Ovary (tissue), 9 donors: Measurements from ENCODE around the gene VIPAS39. TPM values are rescaled to one million over a fixed set of nuclear protein-coding genes. Genes with fewer than 3 reads are reported as not detected.

Experiments used
- DNase-seq, 5 donors: peaks; one replicate each; pipeline ENCODE4 v3.0.0-alpha.2; 2019 to 2020
- H3K27ac ChIP-seq, 2 donors: fragments of 200-600 bp; one replicate each; pipeline versions ENCODE4 v1.5.1 to v1.8.0; 2019 to 2022
- H3K27me3 ChIP-seq: fragments of 200-600 bp; one replicate; pipeline ENCODE4 v1.8.0; 2022
- H3K36me3 ChIP-seq: fragments of 200-600 bp; sonication (generic); one replicate; pipeline ENCODE4 v1.5.1; 2019
- H3K4me1 ChIP-seq: one replicate; pipeline ENCODE4 v1.8.1; 2013; ENCODE audit warnings: mild to moderate bottlenecking, moderate library complexity; ENCODE audit not compliant: insufficient read depth
- H3K4me3 ChIP-seq: fragments of 200-600 bp; sonication (generic); one replicate; pipeline ENCODE4 v1.5.1; 2017
- H3K9me3 ChIP-seq, 2 donors: fragments of 200-600 bp in 1 of 2; sonication (generic) in 1 of 2; one replicate each; pipeline versions ENCODE4 v1.5.1 to v1.8.1; 2013 to 2019; ENCODE audit warnings: mild to moderate bottlenecking in 1 of 2, moderate library complexity in 1 of 2
- EP300 ChIP-seq: sonication (generic); formaldehyde crosslinking; IDR thresholded peaks from one replicate; pipeline ENCODE4 v1.6.1; 2017; ENCODE audit warnings: antibody characterized with exemption
- POLR2A ChIP-seq: fragments of 450-650 bp; IDR thresholded peaks from one replicate; pipeline ENCODE4 v1.6.1; 2017; ENCODE audit warnings: antibody characterized with exemption, mild to moderate bottlenecking, moderate library complexity
- WGBS, 3 donors: extraction: QIAGEN DNeasy Blood & Tissue Kit in 1 of 3; methylation state at CpG; one replicate each; pipeline versions ENCODE4 v1.1.5 to v1.1.7; 2013 to 2017; 5-methylcytosine and 5-hydroxymethylcytosine counted together
- intact Hi-C, 4 donors: fragments of 100-400 bp; cut with DNase I; formaldehyde crosslinking; loops; one replicate each; pipeline versions ENCODE4 v1.11.0 to v1.15.1; 2022 to 2023
- polyA plus RNA-seq, 2 donors: library from polyadenylated mRNA; stranded (reverse); fragments of 200-250 nt in 1 of 2; fragments of 350-450 nt in 1 of 2; fragmentation: Illumina TruSeq in 1 of 2; extraction: RNeasy Lipid Tissue Mini Kit (QIAGEN cat#74804) in 1 of 2; gene quantifications; one replicate each; pipeline ENCODE4 v1.2.3, GENCODE V29; 2013 to 2014
- total RNA-seq, 7 donors: library from RNA; depleted of rRNA in 2 of 7; stranded (reverse); fragments of >200 nt in 2 of 7; fragmentation: NEBNext Ultra II Directional in 3 of 7; extraction: Animal tissue kit (Norgen Biotek cat#: 25700) in 3 of 7; gene quantifications; one replicate each; pipeline versions ENCODE4 v1.1.0 to v1.2.4, GENCODE V29; 2016 to 2023
- TF ChIP-seq, protein P1 (sequence below), 3 donors: fragments of 450-650 bp in 2 of 3; fragments of 200-600 bp in 1 of 3; IDR thresholded peaks; one replicate each; pipeline versions ENCODE4 v1.5.1 to v1.8.0; 2016 to 2022; ENCODE audit warnings: antibody characterized with exemption in 3 of 3, mild to moderate bottlenecking in 1 of 3
- donor health status: DM: no; HTN: no; CAD: no; lungs with moderate emphysema.
- donor health status: DM: no; HTN: no; CAD: no.
- donor health status: Bipolar disorder and iron deficiency.
- donor health status: DM: yes; HTN: yes; CAD: no.
- donor health status: DM: no; HTN: no; CAD: no.
- donor health status: DM: yes; HTN: yes; CAD: no.

VIPAS39 gene
- total and polyA plus RNA-seq, 9 donors = 10.7 to 47.0 (median 16.3) TPM

DNA sequence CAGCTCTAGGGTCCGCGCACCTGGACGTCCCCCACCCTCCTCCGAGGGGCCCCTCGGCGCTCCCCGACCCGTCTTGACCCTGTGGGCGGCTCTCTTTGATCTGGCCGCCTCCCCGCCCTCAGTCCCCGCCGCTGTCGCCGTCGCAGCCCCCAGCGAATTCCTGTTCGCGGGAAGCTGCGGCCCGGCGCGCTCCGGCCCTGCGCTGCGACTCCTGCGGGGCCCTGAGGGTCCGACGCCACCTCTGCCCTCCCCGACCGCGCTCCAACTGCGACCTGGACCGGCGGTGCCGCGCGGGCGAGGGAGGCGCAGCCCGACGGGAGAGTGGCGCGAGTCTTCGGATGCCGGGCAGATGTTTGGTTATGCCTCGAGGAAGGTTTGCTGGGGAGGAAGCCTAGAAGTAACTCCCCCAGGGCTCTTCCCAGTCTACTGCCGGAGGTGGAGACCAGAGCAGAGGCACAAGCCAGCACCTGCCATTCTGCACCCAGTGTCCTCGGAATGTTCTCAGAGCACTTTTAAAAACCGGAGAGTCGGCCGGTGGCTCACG lies 41.7 kb upstream of the VIPAS39 start:
- no peaks in the 10 kb centered on the region for H3K27me3 ChIP-seq
- peak overlapping the region; percentile 34 for H3K4me3 ChIP-seq
- no peak for DNase-seq
- no peaks in the 10 kb centered on the region for H3K9me3 ChIP-seq
- H3K36me3 ChIP-seq = no peaks in the 10 kb centered on the region
- no peak overlapping the region for H3K27ac ChIP-seq
- TF ChIP-seq POLR2A = no peak
- TF ChIP-seq, protein P1, sequence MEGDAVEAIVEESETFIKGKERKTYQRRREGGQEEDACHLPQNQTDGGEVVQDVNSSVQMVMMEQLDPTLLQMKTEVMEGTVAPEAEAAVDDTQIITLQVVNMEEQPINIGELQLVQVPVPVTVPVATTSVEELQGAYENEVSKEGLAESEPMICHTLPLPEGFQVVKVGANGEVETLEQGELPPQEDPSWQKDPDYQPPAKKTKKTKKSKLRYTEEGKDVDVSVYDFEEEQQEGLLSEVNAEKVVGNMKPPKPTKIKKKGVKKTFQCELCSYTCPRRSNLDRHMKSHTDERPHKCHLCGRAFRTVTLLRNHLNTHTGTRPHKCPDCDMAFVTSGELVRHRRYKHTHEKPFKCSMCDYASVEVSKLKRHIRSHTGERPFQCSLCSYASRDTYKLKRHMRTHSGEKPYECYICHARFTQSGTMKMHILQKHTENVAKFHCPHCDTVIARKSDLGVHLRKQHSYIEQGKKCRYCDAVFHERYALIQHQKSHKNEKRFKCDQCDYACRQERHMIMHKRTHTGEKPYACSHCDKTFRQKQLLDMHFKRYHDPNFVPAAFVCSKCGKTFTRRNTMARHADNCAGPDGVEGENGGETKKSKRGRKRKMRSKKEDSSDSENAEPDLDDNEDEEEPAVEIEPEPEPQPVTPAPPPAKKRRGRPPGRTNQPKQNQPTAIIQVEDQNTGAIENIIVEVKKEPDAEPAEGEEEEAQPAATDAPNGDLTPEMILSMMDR (IDR thresholded peaks at IDR 0.05) = no peak
- no peak for TF ChIP-seq EP300
- 2 to 9% (median 5%) methylated on average over 21 to 53 of the region's 53 CpGs for WGBS, 3 donors
- peaks cover 7% of the 10 kb centered on the region for H3K4me1 ChIP-seq
- intact Hi-C loops = no loop called here

- Histone ChIP-seq H3K9me3 (no peaks in the 10 kb centered on the region), H3K4me3 (peak within 1 kb of the TSS; percentile 34), H3K36me3 (no peaks in the 10 kb centered on the region), H3K4me1 (peaks cover 7% of the 10 kb centered on the region), H3K27me3 (no peaks in the 10 kb centered on the region), H3K27ac (no peak within 1 kb of the TSS)
- WGBS, 3 donors = 2 to 6% (median 4%) methylated on average over 44 to 104 of the region's 104 CpGs
- DNase-seq = peak in 2 of 5 donors; percentile 40 to 58
- TF ChIP-seq, protein P1 (IDR thresholded peaks at IDR 0.05) = no peak
- TF ChIP-seq EP300 (no peak), POLR2A (no peak)
- intact Hi-C loops = no loop called here
Measured at GRCh38 chr14:77498120-77498979, 40.9 kb upstream of the VIPAS39 start, which contains the start of gene ISM2. Gene ISM2 (minus strand): TSS chr14:77498816. CDS start chr14:77498793, 23 bp downstream.

DNA sequence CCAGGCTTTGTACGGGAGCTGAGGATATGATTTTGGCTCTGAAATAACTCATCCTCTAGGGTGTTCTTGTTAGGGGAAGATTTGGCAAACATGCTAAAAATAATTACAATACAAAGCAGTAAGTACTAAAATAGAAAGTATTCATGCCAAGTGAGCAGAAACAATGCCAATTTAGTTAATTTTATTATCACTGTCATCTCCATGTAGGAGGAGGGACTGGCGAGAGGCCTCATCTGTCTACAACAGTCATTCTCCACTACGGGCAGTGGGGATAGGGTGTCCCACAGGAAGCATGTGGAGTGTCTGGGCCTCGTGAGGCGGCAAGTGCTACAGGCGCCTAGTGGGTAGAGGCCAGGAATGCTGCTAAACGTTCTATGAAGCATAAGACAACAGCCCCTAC lies 37.9 kb upstream of the VIPAS39 start:
- no peaks in the 10 kb centered on the region for H3K9me3 ChIP-seq
- intact Hi-C loops = no loop called here
- peaks cover 7% of the 10 kb centered on the region for H3K4me1 ChIP-seq
- no peaks in the 10 kb centered on the region for H3K36me3 ChIP-seq
- TF ChIP-seq, protein P1 (IDR thresholded peaks at IDR 0.05) = no peak
- TF ChIP-seq POLR2A (no peak), EP300 (no peak)
- H3K27me3 ChIP-seq = no peaks in the 10 kb centered on the region
- peak in 1 of 5 donors; percentile 6 for DNase-seq
- H3K4me3 ChIP-seq = no peak overlapping the region
- H3K27ac ChIP-seq = no peak overlapping the region
- WGBS, 3 donors = 52 to 55% (median 55%) methylated on average over 7 of the region's 7 CpGs

- Histone ChIP-seq H3K27me3 (no peaks in the 10 kb centered on the region), H3K27ac (no peak overlapping the region), H3K4me1 (no peaks in the 10 kb centered on the region), H3K4me3 (no peak overlapping the region), H3K36me3 (no peaks in the 10 kb centered on the region), H3K9me3 (no peaks in the 10 kb centered on the region)
- intact Hi-C loops = no loop called here
- no peak for DNase-seq
- WGBS, 3 donors = 85 to 97% (median 94%) methylated on average over 5 of the region's 5 CpGs
- TF ChIP-seq EP300 (no peak), POLR2A (no peak)
- TF ChIP-seq, protein P1 (IDR thresholded peaks at IDR 0.05) = no peak
Measured at GRCh38 chr14:77491056-77491455, 33.7 kb upstream of the VIPAS39 start.
